ENCODE data around the gene ENC1.

DNA sequence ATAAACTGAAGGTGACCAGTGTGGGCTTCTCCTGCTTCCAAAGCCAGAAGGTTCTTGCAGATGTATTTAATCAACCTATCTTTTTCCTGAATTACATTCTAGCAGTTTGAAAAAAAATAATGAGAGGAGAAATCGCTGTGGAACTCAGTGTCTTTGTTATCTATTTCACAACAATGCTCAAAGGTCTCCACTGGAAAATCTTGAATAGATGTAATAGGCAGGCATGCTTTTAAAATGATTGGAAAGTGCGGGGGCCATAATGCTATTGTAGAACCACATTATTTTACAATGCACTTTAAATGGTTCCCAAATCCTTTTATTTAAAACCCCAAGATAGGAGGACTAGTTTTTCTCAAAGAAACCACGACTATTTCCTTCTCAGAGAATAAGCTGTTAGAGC, 23.3 kb downstream of the ENC1 start:
- TF ChIP-seq POLR2A (IDR thresholded peaks at IDR 0.05): no peak
- TF ChIP-seq, protein P1, sequence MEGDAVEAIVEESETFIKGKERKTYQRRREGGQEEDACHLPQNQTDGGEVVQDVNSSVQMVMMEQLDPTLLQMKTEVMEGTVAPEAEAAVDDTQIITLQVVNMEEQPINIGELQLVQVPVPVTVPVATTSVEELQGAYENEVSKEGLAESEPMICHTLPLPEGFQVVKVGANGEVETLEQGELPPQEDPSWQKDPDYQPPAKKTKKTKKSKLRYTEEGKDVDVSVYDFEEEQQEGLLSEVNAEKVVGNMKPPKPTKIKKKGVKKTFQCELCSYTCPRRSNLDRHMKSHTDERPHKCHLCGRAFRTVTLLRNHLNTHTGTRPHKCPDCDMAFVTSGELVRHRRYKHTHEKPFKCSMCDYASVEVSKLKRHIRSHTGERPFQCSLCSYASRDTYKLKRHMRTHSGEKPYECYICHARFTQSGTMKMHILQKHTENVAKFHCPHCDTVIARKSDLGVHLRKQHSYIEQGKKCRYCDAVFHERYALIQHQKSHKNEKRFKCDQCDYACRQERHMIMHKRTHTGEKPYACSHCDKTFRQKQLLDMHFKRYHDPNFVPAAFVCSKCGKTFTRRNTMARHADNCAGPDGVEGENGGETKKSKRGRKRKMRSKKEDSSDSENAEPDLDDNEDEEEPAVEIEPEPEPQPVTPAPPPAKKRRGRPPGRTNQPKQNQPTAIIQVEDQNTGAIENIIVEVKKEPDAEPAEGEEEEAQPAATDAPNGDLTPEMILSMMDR (IDR thresholded peaks at IDR 0.05): no peak

Data from thyroid gland (tissue), 4 donors.